Spinal cord (tissue), 10 donors: ENCODE measurements around the gene LCP2. TPM values are rescaled to one million over a fixed set of nuclear protein-coding genes. Genes with fewer than 3 reads are reported as not detected.

Experiments used
- DNase-seq, 6 donors: peaks; one replicate each; pipeline versions ENCODE4 v3.0.0 to v3.0.0-alpha.2; 2013 to 2015; ENCODE audit warnings: low spot score in 6 of 6, low read depth in 4 of 6
- H3K27ac ChIP-seq: one replicate; pipeline ENCODE4 v1.5.1; 2013; ENCODE audit warnings: low read depth, low read length, control low read depth
- H3K27me3 ChIP-seq: one replicate; pipeline ENCODE4 v1.6.1; 2013; ENCODE audit warnings: low read length; ENCODE audit not compliant: control insufficient read depth, insufficient read depth
- H3K36me3 ChIP-seq: one replicate; pipeline ENCODE4 v1.6.1; 2013; ENCODE audit warnings: low read length; ENCODE audit not compliant: control insufficient read depth, insufficient read depth
- H3K4me1 ChIP-seq: one replicate; pipeline ENCODE4 v1.6.1; 2013; ENCODE audit warnings: low read length; ENCODE audit not compliant: control insufficient read depth, insufficient read depth
- H3K4me3 ChIP-seq: one replicate; pipeline ENCODE4 v1.5.1; 2013; ENCODE audit warnings: low read depth, low read length, control low read depth
- H3K9me3 ChIP-seq: one replicate; pipeline ENCODE4 v1.6.1; 2013; ENCODE audit warnings: low read length; ENCODE audit not compliant: control insufficient read depth, insufficient read depth
- WGBS: methylation state at CpG from one replicate; pipeline ENCODE4 v1.1.5; 2013; ENCODE audit warnings: missing lambda C conversion rate; ENCODE audit not compliant: insufficient coverage; 5-methylcytosine and 5-hydroxymethylcytosine counted together
- long read RNA-seq, 4 donors: transcript quantifications; one replicate each; lab custom pipeline, GENCODE V29; 2026
- polyA plus RNA-seq, 2 donors: library from polyadenylated mRNA; unstranded; fragments of 120-200 nt; gene quantifications; one replicate each; pipeline ENCODE4 v1.2.1, GENCODE V29; 2013; ENCODE audit not compliant: insufficient read length in 2 of 2
- total RNA-seq, 2 donors: library from RNA; depleted of rRNA in 1 of 2; stranded (reverse); fragments of 120-200 nt in 1 of 2; fragments of >200 nt in 1 of 2; gene quantifications; one replicate each; pipeline versions ENCODE4 v1.2.3 to v1.2.4, GENCODE V29; 2013 to 2014
- donor health status: healthy.

The LCP2 gene
- 10 to 100 TPM in 1 of 2 donors, 1 to 10 TPM in 1; 6.4 to 10.2 TPM for total RNA-seq
- 1 to 10 TPM; 6.0 to 9.6 TPM for polyA plus RNA-seq
- long read RNA-seq, donor 1, partial matches to known transcripts: 0 of 1 reads
- long read RNA-seq, donor 1, other reads (novel, unspliced or antisense): 0 of 1 reads
- long read RNA-seq, donor 2: 0 reads
- long read RNA-seq, donor 3: 0 reads
- long read RNA-seq, donor 4: 0 reads

DNA sequence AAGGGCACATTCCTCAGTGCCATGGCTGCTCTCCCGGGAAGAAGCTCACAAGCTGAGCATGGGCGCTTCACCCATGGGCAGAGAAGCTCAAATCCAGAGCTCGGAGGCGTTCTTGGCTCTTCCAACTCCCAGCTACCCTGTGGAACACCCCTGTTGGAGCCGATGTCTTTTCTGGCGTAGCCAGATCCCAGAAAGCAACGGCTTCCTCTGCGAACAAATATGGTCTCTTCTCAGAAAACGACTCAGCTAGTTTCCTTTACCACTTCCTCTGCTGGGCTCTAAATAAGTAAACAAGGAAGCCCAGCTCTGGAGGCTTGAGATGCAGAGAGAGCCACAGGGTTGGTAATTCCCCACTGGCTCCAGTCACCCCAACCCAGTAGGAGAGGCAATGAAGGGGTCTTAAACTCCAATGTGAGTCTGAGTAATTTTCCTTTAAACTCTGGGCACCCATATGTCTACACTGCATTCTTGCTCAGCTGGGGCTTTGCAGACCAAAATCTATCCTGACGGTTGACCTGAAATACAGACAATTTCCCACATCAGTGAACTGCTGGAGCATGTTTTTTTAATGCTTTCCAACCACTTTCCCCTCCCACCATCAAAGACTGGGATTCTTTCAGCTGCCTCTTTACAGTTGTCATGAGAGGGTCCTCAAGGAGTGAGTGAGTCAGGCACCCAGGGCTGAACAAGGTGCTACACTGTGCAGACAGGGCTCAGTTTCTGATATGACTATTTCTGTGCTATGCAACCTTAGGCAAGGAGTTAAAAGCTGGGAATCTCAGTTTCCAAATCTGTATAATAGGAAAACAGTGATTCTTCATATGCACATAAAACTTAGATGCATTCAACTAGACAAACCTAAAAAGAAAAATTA is at the start of gene LCP2:
LCP2 (minus strand) TSS at position 189 of the 874 bp plus-strand sequence; CDS start at position 23, 166 bp downstream.
- peak within 1 kb of the TSS; percentile 20 for H3K4me3 ChIP-seq
- H3K27ac ChIP-seq: peak within 1 kb of the TSS; percentile 30
- WGBS: 76% methylated on average over 9 of the region's 10 CpGs

DNA sequence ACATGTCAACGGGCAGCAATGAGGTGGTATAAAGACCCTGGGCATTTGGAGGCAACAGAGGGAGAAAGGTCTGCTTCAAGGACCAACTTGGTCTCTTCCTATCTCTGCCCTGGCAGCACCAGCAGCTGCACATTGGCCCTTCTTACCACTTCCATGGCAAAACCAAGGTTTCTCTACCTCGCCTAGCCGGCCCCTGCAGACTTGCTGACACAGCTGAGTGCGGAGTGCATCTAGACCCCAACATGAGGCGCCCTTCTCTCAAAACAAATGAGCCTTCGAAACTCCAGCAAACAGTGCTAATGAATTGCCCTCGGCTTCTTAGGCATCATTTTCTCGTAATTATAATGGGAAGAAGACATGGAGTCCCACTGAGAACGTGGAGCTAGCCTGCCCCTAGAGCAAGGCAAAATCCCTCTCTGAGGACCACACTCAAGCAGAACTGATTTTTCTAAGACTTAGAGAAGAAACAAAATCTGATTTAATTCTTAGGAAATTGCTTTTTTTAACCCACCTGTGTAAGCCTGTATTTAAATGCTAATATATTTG is 49.5 kb upstream of the LCP2 start:
- no peaks in the 10 kb centered on the region for H3K9me3 ChIP-seq
- peaks cover 11% of the 10 kb centered on the region for H3K4me1 ChIP-seq
- H3K27me3 ChIP-seq: no peaks in the 10 kb centered on the region
- H3K36me3 ChIP-seq: no peaks in the 10 kb centered on the region
- DNase-seq: peak in 1 of 6 donors; percentile 88
- WGBS: 73% methylated on average over 7 of the region's 9 CpGs
- no peak overlapping the region for H3K4me3 ChIP-seq
- H3K27ac ChIP-seq: no peak overlapping the region

More for the DNA sequence above, at the start of gene LCP2:
- H3K36me3 ChIP-seq: no peaks in the 10 kb centered on the region
- no peaks in the 10 kb centered on the region for H3K9me3 ChIP-seq
- H3K27me3 ChIP-seq: no peaks in the 10 kb centered on the region
- no peak for DNase-seq
- peaks cover 6% of the 10 kb centered on the region for H3K4me1 ChIP-seq

DNA sequence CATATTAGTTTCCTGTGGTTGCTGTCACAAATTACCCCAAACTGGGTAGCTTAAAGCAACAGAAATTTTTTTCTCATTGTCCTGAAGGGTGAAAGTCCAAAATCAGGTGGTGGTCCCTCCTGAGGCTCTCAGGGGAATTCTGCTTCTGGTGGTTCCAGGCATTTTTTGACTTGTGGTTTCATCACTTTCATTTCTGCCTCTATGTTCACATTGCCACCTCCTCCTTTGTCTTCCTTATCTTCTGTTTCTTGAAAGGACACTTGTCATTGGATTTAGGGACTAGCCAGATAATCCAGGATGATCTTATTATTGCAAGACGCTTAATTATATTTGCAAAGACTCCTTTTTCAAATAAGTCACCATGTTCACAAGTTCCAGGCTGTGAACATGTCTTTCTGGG is 48.4 kb upstream of the LCP2 start:
- Histone ChIP-seq H3K4me3 (no peak overlapping the region), H3K36me3 (no peaks in the 10 kb centered on the region), H3K9me3 (no peaks in the 10 kb centered on the region), H3K4me1 (peaks cover 11% of the 10 kb centered on the region), H3K27me3 (no peaks in the 10 kb centered on the region), H3K27ac (no peak overlapping the region)
- WGBS: no CpG with 5 or more reads among the region's 1 CpG
- no peak for DNase-seq

DNA sequence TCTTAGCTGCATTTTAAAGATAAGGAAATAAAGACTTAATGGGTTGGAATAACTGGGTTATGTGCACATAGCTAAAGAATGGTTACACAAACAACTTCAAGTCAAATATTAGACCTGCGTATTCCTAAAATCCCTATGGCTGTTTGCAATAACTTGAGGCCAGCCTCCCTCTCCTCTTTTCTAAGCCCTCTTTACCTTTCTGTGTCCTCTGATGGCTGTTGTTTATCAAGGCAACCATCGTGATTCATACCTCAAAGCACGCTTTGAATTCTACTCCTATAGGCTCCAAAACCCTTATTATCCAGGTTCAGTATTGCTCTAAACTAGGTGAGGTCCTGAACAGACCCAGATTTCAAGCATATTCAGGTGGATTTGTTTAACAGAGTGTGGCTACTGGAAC is 45.6 kb upstream of the LCP2 start:
- Histone ChIP-seq H3K27ac (no peak overlapping the region), H3K36me3 (no peaks in the 10 kb centered on the region), H3K9me3 (no peaks in the 10 kb centered on the region), H3K27me3 (no peaks in the 10 kb centered on the region), H3K4me3 (no peak overlapping the region), H3K4me1 (peaks cover 11% of the 10 kb centered on the region)
- DNase-seq: no peak
- 100% methylated on average over 1 of the region's 3 CpGs for WGBS

DNA sequence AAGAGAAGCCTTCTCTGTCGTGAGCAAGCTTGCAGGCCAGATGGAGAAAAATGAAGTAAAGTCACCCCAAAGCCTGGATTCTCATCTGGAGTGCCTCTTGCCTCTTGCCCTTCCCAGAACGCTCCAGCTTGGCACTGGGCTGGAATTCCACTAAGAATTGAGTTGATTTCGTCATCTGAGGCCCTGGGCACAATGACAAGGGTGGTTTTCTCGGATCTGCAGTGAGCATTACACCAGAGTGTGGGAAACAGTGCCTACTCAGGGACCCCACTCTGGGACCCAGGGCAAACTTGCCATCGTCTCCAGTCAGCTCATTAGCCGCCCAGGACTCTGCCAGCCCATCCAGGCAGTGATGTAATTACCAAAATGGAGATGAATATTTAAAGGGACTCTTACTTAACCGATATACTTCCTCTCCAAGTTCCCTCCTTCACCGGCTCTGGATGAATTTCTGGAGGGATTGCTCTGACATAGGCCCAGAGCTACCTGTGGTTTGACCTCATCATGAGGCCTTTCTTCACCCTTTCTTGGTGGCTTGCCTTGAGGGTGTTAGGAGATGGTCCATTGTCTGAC is 44.7 kb upstream of the LCP2 start:
- Histone ChIP-seq H3K4me3 (no peak overlapping the region), H3K27ac (no peak overlapping the region), H3K36me3 (no peaks in the 10 kb centered on the region), H3K4me1 (peaks cover 10% of the 10 kb centered on the region), H3K9me3 (no peaks in the 10 kb centered on the region), H3K27me3 (no peaks in the 10 kb centered on the region)
- 93% methylated on average over 4 of the region's 8 CpGs for WGBS
- DNase-seq: no peak

DNA sequence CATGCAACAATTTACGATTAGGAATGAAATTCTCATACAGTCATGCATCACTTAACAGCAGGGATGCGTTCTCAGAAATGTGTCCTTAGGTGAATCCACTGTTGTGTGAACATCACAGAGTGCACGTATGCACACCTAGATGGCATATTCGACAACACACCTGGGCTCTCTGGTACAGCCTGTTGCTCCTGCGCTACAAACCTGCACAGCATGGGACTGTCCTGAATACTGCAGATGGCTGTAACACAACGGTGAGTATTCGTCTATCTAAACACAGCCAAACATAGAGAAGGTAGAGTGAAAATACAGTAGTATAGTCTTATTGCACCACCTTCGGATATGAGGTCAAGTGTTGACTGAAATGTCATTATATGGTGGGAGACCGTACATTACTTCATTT is 44.0 kb upstream of the LCP2 start:
- no peak for DNase-seq
- WGBS: 97% methylated on average over 5 of the region's 9 CpGs
- Histone ChIP-seq H3K36me3 (no peaks in the 10 kb centered on the region), H3K4me1 (peaks cover 14% of the 10 kb centered on the region), H3K27me3 (no peaks in the 10 kb centered on the region), H3K4me3 (no peak overlapping the region), H3K27ac (no peak overlapping the region), H3K9me3 (no peaks in the 10 kb centered on the region)

DNA sequence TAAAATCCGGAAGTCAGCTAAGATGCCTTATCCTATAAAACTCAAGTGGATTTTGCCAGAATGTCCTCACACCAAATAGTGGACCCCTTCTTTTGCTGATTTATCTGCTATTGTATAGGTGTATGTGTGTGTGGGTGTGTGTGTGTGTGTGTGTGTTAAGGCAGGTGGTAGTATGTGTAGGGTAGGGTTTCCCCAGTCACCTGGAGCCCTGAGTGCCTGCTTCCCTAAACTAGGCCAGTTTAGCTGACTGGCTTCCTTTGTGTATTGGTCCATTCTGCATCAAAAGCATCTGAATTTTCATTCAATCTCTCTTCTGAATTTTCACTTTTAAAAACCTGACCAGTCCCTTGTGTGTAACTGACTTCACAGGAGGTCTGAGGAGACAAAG is 42.2 kb upstream of the LCP2 start:
- H3K27me3 ChIP-seq: no peaks in the 10 kb centered on the region
- H3K36me3 ChIP-seq: no peaks in the 10 kb centered on the region
- H3K4me3 ChIP-seq: no peak overlapping the region
- no peaks in the 10 kb centered on the region for H3K9me3 ChIP-seq
- H3K27ac ChIP-seq: no peak overlapping the region
- WGBS: no CpG with 5 or more reads among the region's 1 CpG
- peaks cover 14% of the 10 kb centered on the region for H3K4me1 ChIP-seq
- DNase-seq: no peak

DNA sequence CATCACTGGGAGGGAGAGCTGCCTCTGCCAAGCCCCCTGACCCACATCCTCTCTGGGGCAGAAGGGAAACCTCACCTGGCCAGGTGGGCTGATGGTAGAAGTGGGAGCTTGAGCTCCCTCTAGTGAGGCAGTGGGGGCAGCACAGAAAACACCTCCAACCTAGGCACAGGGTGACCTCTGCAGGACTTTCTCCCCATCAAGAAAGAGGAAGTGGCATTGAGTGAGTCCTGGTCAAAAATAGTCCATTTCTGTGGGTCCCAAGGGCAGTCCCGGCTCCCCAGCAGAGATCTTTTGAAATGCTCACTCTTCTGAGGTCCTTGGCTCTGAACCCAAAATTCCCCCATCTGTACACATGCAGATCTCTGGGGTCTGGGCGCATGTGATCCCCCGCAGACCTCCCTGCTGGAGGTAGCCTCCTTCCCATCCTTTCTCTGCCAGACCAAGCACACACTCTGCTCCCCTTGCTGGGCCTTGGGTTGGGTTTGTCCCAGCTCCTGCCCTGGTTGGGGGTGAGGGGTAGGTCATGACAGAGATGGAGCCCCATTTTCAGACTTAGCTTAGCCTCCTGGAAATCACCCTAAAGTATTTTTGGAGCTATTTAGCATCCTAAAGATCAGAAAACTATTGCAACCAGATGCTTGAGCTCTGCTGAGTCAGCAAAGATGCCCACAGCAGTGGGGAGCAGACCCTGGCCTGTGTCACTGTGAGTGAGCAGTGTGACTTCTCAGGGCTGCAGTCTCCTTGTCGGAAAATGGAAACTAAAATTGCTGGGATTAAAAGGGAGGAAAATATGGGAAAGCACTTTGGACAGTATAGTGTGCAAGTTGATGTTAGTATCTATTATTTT is 41.6 kb upstream of the LCP2 start:
- no peaks in the 10 kb centered on the region for H3K9me3 ChIP-seq
- no peak overlapping the region for H3K4me3 ChIP-seq
- H3K4me1 ChIP-seq: peaks cover 14% of the 10 kb centered on the region
- H3K27me3 ChIP-seq: no peaks in the 10 kb centered on the region
- H3K27ac ChIP-seq: no peak overlapping the region
- H3K36me3 ChIP-seq: no peaks in the 10 kb centered on the region
- DNase-seq: no peak
- 100% methylated on average over 1 of the region's 4 CpGs for WGBS

DNA sequence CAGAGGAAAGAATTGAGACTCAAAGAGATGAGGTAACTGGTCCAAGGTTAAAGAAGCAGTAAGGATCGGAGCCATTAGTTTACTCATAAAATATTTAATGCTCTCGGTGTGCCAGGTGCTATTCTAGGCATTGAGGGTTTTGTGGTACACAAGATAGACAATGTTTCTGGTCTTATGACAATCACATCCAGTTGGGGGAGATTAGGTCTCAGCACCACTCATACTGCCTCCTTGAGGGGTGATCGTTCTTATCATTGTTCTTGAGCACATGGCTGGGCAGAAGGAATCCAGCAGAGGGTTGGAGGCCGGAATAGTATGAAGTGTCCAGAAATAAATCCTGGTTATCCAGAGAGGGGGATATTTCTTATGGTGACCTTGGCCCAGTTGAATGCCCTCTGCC is 40.7 kb upstream of the LCP2 start:
- Histone ChIP-seq H3K36me3 (no peaks in the 10 kb centered on the region), H3K9me3 (no peaks in the 10 kb centered on the region), H3K27me3 (no peaks in the 10 kb centered on the region), H3K4me3 (no peak overlapping the region), H3K4me1 (peaks cover 14% of the 10 kb centered on the region), H3K27ac (no peak overlapping the region)
- DNase-seq: no peak
- WGBS: 83% methylated on average over 1 of the region's 4 CpGs
